GM18511 (cell line): ENCODE results near the gene CFAP61.

Source experiments
- ATAC-seq: cut with Tn5 transposase; IDR thresholded peaks from one replicate; pipeline ENCODE4 v1.9.1; 2021; ENCODE audit warnings: mild to moderate bottlenecking, moderate library complexity; ENCODE audit not compliant: unreplicated experiment

CFAP61 gene

GRCh38 chr20:20358801-20359200 is 306.5 kb downstream of the CFAP61 start:
- no peak for ATAC-seq

- no peak for ATAC-seq
These were observed 307.3 kb downstream of the CFAP61 start for GRCh38 chr20:20359628-20360027.

- ATAC-seq = no peak
These were observed 308.1 kb downstream of the CFAP61 start for GRCh38 chr20:20360464-20360863.

DNA sequence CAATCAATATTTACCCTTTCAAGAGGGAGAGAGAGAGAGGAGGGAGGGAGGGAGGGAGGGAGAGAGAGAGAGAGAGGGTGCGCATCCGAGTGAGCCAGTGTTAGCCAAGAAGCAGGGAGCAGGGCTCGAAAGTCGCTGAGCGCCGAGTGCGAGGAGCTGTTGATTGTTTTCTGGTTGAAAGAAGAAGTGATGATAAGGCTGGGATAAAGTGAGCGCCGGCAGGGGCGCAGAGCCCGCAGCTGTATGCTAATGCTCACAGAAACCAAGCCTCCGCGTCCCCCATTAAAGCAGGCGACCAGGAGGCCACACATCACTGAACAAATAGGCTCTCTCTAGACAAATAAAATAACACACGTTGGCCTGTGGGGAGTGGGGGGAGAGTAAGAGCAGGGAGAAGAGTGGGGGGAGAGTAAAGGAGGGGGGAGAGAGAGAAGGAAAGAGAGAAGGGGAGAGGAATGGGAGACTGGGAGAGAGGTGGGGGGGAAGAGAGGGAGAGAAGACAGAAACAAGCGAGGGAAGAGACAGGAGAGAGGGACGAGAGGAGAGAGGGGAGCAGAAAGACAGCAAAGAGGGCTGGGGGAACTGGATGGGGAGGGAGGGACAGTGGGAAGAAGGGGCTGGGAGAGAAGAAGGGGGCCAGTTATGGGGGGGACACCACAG is 310.6 kb downstream of the CFAP61 start:
- no peak for ATAC-seq

DNA sequence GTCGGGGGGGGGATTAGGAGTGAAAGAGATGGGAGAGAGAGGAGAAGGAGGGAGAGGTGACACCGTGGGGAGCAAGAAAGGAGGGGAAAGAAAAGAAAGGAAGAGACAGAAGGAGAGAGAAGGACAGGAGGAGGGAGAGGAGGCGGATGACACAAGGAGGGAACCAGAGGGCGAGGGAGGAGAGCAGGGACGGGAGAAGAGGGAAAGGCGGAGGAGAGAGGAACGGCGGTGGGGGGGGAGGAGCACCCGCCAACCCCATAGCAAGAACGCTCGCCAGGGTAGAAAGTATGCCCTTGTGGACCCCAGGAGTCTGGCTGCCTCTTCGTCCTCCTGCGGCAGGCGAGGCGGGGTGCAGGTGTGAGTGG is 311.1 kb downstream of the CFAP61 start:
- ATAC-seq = no peak

DNA sequence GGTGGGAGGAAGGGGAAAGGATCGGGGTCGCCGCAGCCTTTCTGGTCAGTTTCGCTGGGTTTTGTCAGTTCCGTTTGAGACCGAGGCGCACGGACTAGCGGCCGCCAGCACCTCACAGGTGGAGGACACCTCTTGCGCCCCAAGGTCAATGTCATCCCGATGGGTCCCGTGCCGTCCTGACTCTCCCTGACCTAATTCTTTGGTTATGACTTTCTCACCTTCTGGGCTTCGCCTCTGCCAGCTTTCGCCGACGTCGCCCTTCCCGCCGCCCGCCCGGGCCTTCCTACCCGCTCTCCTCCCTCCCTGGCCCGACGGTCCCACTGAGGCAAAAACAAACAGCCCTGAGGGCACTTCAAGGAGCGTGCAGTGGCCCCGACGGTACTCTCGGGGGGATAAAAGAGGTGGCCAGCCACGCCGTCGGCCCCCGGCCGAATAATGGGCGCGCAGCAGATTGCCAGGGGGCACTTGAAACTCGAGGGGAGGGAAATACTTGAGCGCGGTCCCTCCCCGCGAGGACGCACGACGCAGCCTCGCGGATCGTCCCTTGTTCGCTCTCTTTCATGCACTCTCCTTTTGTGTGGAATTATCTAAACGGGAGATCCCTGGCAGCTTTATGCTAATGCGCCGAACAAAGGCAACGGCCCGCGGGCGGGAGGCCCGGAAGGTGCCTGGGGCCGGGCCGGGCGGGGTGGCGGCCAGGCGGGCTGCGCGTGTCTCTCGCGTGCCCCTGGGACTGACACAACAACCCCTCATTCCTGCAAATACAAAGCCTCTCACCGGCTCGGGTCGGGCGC is 311.7 kb downstream of the CFAP61 start:
- ATAC-seq = no peak

- ATAC-seq = no peak
These were observed 312.5 kb downstream of the CFAP61 start for GRCh38 chr20:20364593-20365479.

DNA sequence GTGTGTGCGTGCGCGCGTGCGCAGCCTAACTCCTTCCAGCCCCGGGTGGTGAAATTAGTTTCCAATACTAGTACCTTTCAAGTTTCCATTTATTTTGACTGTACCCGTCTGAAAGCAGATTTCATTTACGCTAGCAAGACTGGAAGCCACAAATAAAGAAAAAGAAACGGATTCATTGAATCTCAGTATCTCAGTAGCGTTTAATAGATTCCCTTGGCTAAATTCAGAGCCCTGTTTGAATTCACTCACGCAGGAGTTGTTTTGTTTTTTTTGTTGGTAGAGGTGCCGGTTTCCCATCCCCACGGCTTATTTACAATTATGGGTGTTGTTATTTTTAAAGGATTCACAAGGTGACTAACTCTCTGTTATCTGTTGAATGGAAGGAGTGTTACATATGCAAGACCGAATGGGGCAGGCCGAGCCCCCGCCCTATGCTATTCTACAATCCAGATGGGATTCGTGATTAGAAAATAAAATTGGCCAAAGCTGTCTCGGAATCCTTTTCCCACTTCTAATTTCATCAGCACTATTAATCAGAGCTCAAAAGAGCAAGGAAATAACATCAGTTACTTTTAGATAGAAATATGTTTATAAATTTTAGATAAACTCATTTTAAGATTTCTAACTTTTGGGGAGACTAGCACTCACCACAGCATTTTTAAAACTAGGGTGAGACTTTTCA is 313.3 kb downstream of the CFAP61 start:
- no peak for ATAC-seq

DNA sequence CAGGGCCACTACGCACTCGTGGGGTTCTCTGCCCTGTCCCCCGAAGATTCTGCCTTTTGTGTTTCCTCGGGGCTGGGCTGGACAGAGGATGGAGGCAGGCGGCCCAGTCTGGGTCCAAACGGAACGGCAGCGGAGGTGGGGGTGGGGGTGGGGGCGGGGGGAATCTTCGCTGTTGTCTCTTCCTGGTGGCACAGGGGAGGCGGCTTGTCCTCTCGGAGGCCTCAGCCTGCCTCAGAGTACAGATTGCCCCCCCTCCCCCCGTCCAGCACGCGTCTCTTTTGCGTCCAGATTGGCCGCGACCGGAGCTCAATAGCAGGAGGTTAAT is 314.2 kb downstream of the CFAP61 start:
- ATAC-seq = no peak

- ATAC-seq = no peak
These were observed 314.7 kb downstream of the CFAP61 start for GRCh38 chr20:20366876-20367574.

GRCh38 chr20:20367575-20368417 is 315.5 kb downstream of the CFAP61 start, which contains the start of gene INSM1:
Gene INSM1, plus strand, starts transcription at chr20:20368104. Its CDS starts 164 bp downstream, at chr20:20368268.
- no peak for ATAC-seq

- ATAC-seq = no peak
These were observed 316.3 kb downstream of the CFAP61 start for GRCh38 chr20:20368418-20369249.

DNA sequence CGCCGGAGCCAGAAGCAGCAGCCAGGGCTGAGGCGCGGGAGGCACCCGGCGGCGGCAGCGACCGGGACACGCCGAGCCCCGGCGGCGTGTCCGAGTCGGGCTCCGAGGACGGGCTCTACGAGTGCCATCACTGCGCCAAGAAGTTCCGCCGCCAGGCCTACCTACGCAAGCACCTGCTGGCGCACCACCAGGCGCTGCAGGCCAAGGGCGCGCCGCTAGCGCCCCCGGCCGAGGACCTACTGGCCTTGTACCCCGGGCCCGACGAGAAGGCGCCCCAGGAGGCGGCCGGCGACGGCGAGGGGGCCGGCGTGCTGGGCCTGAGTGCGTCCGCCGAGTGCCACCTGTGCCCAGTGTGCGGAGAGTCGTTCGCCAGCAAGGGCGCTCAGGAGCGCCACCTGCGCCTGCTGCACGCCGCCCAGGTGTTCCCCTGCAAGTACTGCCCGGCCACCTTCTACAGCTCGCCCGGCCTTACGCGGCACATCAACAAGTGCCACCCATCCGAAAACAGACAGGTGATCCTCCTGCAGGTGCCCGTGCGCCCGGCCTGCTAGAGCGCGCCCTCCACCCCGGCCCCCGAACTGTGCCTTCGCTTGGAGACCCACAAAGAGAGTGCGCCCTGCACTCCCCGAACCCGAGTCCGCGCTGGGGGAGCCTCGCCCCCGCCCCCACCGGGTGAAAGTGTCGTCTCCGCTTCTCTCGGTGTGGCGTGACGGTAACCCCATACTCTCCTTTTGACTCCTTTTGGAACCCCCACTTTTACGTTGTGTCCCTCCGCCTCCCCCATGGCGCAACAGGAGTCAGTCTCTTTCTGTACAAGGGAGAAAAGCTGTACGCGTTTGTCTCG is 317.1 kb downstream of the CFAP61 start:
- no peak for ATAC-seq

- ATAC-seq = no peak
These were observed 317.8 kb downstream of the CFAP61 start for GRCh38 chr20:20370094-20370575.

- ATAC-seq = no peak
These were observed 318.8 kb downstream of the CFAP61 start for GRCh38 chr20:20371083-20371482.

- no peak for ATAC-seq
These were observed 319.3 kb downstream of the CFAP61 start for GRCh38 chr20:20371681-20372080.

DNA sequence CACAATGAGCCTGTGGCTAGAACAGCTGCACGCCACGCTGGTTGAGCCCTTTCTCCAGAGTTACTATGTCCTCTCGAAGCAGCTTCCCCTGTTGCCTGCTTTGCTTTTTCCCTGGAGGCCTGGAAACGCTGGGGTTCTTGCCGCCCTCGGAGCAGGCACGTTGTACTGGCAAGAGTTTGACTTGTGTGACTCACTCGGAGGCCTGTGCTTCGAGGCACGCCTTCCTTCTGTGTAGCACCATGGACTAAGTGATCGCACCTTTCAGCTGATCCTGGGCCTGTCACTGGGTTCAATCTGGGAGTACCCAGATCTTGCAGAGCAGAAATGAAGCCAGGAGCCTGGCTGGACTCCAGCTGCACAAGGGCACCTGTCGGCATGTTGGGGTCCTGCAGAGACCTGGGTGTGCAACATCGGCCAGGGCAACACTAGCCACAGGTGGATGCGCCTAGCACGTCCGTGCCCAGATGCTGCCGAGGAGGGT is 320.8 kb downstream of the CFAP61 start:
- ATAC-seq = no peak
